Urothelium cell line (cell line): ENCODE data around the gene RNF144B.
"Not testable (repeated sequence)": the region's sequence is repeated elsewhere in the genome, so short reads cannot be mapped to it uniquely, and the experiment has no call there.

Experiments used
- DNase-seq: peaks from one replicate; pipeline ENCODE4 v3.0.0; 2011; ENCODE audit warnings: low spot score, mixed read lengths
- FAIRE-seq: peaks from 2 replicates; lab custom pipeline; 2011; peaks lifted over from hg19 to GRCh38; lab: Jason Lieb, UNC

Gene RNF144B

DNA sequence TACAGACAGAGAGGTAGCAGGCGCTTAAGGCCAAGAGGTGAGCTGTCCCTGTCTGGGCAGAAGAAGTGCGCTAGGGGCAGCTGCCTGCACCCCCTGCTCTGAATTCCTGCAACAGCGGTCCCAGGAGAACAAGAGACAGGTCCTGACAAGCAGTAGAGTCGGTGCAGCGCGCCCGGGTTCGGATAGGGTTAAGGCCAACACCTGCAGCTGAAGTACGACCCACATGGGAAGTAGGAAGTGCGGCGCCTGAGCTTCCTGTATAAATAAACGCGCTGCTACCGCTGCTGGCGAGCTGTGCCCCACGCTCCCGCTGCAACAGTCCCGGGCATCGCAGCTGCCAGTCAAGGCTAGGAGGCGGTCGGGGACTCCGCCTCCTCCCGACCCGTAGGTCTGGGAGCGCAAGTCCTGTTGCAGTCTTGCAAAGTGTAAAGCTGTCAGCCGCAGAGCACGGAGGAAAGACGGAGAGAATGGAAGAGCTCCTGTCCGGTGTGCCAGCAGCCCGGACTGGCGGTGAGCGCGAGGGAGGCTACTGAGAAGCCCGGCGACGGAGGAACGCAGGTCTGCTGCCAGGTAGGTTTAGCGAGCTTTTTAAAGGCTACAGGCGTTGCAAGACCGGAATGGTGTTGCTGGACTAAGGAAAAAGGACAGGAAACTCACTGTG, at the start of gene RNF144B:
TSS of gene RNF144B (plus strand) at position 290 of the 661 bp plus-strand sequence. CDS start 12,185 bp downstream, outside the sequence.
- DNase-seq = peak; percentile 87
- peak; percentile 50 for FAIRE-seq

DNA sequence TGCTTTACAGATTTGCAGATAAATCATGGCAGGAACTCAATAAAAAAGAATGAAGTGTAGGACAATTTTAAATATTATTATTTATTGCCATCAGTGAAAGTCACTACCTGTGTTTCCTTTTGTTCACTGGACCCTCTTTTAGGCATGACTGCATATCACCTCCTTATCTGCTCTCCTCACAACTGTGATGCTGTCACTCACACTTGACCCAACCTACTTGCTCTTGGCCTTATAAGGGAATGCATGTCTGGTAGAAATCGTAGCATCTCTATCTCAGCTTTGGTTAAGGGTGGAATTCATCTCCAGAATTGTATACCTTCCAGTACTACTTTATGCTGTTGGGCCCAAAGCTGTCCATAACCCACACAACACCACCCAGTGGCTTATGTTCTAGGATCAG, 47.6 kb upstream of the RNF144B start:
- DNase-seq (no peak), FAIRE-seq (no peak)

- FAIRE-seq (no peak), DNase-seq (no peak)
Measured at GRCh38 chr6:18340781-18341551, 46.2 kb upstream of the RNF144B start.

DNA sequence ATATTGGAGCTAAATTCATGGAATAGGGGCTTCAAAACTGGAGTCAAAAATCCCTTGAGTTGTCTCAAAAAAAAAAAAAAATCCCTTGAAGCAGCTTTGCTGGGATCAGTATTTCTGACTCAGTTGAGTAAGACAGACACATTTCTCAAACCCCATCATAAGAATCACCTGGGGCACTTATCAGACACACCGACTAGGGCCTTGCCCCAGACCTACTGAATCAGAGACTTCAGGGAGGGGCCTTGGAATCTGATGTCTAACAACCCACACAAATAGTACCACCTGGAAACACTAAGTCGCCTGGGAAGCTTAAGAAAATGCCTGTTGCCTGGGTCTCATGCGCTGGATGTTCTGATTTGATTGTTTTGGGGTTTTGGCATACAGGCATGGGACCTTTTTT, 44.9 kb upstream of the RNF144B start:
- FAIRE-seq = no peak
- DNase-seq = no peak

DNA sequence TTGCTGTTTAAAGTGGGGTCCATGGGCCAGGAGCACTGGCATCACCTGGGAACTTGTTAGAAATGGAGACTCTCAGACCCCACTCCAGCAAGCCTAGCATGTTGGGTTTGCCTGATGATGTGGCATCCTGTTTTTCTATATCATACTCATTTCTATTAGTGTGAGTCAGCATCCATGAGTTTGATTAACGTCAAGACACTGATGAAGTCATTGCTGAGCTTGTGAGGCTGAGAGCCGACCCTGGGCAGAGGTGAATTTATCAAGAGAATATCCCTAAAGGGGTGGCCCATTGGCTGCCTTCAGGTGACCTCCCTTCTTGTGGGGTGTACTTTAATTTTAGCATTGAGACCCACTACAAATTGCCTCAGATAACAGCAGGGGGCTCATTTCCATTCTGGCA, 43.4 kb upstream of the RNF144B start:
- FAIRE-seq (no peak), DNase-seq (no peak)

DNA sequence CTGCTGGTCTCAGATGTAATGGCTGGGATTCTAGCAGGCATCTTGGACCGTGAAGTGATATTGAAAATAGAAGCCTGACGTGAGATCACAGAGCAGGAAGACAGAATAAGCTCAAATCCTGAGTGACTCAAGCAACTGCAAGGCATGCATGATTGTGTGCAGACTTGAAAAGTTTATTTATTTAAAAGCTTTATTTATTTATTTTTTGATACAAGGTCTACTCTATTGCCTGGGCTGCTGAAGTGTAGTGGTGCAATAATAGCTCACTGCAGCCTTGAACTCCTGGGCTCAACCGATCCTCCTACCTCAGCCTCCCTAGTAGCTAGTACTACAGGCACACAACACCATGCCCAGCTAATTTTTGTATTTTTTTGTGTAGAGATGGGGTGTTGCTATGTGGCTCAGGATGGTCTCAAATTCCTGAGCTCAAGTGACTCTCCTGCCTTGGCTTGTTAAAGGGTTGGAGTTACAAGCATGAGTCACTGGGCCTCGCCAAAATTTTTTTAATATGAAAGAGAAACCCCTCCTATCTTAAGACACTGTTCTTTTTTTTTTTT, 40.1 kb upstream of the RNF144B start:
- no peak for FAIRE-seq

DNA sequence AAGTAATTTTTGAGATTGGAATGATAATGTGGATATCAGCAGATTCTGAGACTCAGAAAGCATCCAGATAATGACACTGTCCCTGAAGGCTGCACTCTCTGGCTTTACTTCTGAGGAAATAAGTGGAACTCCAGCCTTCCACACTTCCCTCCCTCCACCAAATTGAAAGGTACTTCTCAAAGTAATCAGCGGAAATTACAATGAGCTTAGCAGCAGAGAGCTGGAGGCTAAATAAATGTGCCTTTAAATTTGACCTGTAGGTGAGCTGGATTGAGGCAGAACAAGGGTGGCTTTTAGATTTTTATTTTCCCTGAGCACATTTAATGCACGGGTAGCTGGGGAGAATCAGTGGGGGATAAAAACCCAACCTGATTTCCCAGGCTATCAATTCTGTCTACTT, 39.3 kb upstream of the RNF144B start:
- no peak for DNase-seq
- no peak for FAIRE-seq

More for the DNA sequence above, 40.1 kb upstream of the RNF144B start:
- no peak for DNase-seq

DNA sequence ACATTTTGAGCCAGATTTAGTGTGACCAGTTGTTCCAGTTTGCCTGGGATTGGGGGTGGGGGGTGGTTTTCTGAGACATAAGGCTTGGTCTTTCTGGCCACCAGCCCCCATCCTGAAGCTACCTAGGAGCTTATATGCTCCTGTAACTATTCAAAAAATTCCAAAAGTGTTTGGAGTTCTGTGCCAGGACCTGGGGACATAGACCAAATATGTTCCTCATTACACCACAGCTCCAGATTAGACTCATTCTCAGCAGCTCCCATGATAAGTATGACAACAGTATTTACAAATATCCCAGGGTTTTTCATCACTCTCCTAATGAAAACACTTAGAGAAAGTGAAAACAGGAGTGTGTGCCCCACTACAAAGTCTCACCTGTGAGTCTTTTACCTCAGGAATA, 37.8 kb upstream of the RNF144B start:
- no peak for DNase-seq
- FAIRE-seq = no peak

GRCh38 chr6:18350271-18350670, 36.9 kb upstream of the RNF144B start:
- DNase-seq (no peak), FAIRE-seq (no peak)

GRCh38 chr6:18350712-18351111, 36.4 kb upstream of the RNF144B start:
- FAIRE-seq = no peak
- no peak for DNase-seq

- FAIRE-seq (no peak), DNase-seq (no peak)
Measured at GRCh38 chr6:18352001-18352400, 35.1 kb upstream of the RNF144B start.

GRCh38 chr6:18352842-18353241, 34.3 kb upstream of the RNF144B start:
- FAIRE-seq (no peak), DNase-seq (no peak)

- DNase-seq (no peak), FAIRE-seq (no peak)
Measured at GRCh38 chr6:18353251-18353650, 33.9 kb upstream of the RNF144B start.

DNA sequence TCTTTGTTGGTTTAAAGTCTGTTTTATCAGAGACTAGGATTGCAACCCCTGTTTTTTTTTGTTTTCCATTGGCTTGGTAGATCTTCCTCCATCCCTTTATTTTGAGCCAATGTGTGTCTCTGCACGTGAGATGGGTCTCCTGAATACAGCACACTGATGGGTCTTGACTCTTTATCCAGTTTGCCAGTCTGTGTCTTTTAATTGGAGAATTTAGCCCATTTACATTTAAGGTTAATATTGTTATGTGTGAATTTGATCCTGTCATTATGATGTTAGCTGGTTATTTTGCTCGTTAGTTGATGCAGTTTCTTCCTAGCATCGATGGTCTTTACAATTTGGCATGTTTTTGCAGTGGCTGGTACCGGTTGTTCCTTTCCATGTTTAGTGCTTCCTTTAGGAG, 29.6 kb upstream of the RNF144B start:
- FAIRE-seq, DNase-seq: not testable (repeated sequence)

DNA sequence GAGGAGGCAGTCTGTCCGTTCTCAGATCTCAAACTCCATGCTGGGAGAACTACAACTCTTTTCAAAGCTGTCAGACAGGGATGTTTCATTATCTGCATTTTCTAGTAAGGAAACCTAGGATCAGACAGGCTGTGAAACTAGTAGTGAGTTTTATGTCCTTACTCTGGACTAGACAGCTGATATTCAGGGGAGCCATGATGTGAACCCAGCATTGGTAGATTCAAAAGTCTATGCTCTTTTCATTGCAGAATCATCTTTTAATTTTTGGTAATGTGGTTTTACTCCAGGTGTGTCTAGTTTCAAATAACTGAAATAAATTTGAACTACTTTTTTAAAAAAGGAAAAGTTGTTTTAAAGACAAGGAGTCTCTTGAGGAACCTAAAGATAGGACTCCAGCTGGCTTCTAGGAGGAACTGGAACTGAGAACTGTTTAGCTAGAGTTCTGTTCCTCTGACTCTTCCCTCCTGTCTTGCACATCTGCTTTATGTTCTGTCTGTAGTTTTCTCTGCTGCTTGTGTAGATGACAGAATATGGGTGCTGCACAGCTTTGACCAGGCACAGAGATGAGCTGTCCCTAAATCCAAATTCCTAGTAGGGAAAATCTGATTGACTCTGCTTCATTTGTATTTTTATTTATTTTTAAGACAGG, 27.8 kb upstream of the RNF144B start:
- FAIRE-seq = no peak
- no peak for DNase-seq

DNA sequence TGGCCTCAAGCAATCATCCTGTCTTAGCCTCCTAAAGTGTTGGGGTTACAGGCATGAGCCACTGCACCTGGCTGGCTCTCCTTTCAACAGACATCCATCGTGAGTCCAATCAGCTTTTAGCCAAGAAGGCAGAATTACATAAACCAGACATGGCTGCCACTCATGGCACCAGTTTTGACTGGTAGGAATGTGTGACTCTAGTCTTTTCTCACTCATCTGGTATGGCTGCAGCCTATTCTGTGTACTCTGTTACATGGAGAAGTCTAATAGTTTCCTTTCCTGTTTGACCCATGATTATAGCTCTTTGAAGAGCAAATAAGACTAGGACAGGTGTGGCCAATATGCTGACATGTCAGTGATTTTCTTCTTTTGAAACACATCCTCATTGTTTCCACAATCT, 27.0 kb upstream of the RNF144B start:
- no peak for FAIRE-seq
- DNase-seq = no peak

DNA sequence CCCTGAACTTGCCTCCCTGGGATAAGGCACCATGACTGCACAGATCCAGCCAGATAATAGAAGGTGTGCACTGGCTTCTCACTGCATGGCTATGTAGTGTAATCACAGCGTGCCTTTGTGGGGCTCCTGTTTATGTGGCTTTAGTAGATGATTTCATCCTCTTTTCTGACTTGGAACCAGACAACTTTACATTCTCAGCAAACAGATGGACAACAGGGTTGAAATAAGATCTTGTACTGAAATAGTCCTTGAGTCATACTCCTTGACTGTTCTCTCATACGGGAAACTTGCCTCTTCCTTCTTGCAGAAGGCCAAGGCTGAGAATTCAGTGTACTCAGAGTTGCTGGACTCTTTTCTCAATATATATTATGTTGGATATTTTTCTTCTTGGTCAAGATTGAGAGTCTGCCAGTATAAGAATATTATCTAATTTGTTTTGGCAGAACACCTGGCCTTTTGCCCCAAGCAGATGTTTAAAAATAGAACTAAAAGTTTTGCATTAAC, 25.0 kb upstream of the RNF144B start:
- FAIRE-seq = no peak
- no peak for DNase-seq

DNA sequence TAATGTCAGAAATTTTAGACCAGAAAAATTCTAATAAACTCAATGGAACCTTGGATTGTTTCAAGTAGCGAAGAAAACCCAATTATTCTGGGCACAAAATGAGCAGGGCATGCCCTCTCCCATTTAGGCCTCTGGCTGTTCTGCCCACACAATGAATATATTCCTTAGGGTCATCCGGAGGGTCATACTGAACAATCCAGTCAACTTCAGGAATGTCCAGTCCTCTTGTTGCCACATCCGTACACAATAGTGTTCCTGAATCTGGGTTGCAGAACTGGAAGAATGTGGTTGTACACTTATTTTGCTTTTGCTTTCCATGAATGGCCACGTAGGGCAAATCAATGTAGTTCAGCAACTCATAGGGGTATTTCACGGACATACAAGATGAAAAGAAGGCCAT, 23.4 kb upstream of the RNF144B start:
- DNase-seq = no peak
- no peak for FAIRE-seq

DNA sequence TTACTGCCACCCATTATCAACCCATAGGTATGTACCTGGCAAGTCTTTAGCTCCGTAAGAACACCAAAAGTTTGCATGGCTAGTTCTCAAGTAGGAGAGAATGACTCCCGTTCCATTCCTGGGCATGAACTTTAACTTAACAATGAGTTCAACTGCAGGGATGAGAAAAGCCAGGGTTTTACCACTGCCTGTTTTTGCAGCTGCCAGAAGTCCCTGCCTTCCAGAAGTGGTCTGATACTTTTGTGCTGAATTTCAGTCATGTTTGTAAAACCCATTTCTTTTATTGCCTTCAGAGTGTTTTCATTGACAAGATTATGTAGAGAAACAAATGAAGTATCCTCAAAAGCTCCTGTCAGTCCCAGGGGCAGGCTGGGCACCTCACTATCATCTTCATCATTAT, 22.6 kb upstream of the RNF144B start:
- FAIRE-seq, DNase-seq: not testable (repeated sequence)

GRCh38 chr6:18367371-18367770, 19.8 kb upstream of the RNF144B start:
- DNase-seq = no peak
- FAIRE-seq = no peak
